AG08395 (cell line): Measurements from ENCODE around the gene SLC22A3.
A peak's percentile ranks its signal among the peaks of the same experiment; 100 is the strongest.
"Not testable (repeated sequence)": the region's sequence is repeated elsewhere in the genome, so short reads cannot be mapped to it uniquely, and the experiment has no call there.

Experiments
- DNase-seq: peaks from one replicate; pipeline ENCODE4 v3.0.0; 2012; ENCODE audit warnings: mixed read lengths, low spot score

Gene SLC22A3

DNA sequence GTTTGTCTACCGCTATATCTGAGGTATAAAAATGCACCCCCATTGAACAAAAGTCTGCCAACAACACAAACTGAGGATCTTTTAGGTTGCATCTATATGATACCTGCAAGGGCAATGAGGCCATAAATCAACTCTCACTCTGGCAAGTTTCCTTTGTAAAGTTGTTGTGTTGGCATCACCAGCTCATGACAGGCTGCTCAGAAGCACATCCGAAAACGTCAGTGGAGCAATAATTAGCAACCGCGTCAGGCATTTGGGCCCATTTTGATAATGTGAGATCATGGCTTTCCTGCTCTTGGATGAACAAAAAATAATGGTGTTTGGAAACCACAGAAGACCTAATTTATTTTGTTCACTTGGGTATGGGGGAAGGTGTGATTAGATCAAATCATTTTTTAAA is 12.0 kb upstream of the SLC22A3 start:
- DNase-seq: no peak

DNA sequence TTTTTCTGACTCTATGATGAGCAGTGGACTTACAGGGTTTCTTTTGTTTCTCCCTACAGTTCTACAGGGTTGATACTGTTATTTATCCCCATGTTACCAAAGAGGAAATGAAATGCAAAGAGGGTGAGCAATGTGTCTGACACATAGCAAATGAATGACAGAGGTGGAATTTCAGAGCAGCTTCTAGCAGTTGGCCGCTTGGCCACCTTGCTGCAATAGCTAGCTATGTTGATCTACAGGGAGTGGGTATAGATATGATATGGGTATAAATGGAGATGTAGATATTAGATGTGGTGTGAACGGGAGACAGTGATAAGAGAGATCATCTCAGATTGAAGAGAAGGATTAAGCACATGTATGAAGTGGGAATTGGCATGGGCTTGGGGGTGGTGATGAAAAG is 10.9 kb upstream of the SLC22A3 start:
- DNase-seq: peak; percentile 21

DNA sequence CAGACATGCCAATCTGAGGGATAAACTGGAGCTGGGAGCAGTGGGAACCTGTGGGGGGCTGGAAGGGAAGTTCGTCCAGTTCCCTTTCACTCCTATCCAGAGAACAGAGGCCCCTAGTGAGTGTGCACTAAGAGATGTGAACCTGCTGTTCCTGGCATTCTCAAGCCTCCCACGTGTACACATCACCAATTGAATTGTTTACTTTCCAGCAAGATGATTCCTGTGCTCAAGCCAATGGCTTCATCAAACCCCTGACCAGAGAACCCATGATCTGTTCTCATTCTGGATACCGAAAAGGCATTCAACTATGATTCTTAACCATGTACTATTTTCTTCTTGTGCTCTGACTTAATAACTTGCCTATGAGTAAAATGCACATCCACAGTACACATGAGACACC is 10.2 kb upstream of the SLC22A3 start:
- no peak for DNase-seq

DNA sequence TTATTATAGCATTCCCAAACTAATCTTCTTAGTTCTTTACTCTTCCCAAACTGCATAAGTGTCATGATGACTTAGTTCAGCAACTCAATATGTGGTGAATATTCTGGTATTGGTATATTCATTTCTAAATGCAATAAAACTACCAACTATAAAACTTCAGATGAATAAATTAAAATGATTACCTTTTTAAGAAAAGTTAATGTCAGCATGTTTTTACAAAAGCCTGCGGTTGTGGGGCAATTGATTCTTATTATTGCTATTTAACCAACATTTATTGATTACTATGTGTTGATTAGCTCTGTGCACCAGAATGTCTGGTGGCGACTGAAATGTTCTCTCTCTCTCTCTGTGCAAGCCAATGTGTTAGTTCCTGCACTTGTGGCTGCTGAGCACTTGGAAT is 5.0 kb upstream of the SLC22A3 start:
- no peak for DNase-seq

GRCh38 chr6:160344271-160344670 is 3.9 kb upstream of the SLC22A3 start:
- no peak for DNase-seq

DNA sequence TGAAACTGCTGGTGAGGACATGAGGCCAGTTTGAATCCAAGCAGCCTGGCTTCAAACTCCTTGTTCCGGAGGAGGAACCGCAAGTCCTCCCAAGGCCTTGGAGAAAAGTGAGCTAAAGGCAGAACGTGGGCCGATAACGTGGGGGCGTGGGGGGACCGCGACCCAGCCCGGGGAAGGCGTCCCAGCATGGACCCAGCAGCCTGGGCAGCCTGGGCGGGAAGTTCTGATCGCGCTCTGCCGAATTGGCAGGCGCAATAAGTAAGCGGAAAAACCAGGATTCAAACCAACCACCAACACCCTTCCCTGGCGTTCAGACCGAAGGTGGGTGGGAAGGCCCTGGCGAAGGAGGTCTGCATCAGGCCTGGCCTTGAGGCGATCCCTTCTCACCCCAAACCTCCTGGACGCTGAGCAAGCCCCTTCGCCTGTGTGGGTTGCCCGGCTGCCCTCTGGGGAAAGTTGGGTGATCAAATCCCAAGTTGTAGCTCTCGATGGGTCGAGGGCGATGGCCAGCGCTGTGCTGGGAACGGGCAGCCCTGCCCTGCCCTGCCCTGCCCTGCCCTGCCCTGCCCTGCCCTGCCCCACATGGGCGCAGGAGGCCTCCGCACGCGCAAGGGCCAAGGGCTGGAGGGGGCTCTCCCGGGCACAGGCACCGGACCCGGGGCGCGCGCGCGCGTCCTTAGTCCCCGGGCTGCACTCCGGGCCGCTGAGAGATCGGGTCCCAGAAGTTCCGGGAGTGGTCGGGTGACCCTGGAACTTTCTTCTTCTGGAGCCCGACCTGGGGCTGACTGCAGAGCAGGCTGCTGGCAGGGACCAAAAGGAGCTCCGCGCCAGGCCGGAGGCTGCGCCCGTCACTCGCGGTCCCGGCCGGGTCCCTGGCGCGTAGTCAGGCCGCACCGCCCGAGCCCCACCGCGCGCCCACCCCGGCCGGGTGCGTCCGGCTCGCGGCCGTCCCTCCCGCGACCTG is 637 bp upstream of the SLC22A3 start:
- DNase-seq: no peak

- DNase-seq: no peak
These were observed 853 bp downstream of the SLC22A3 start for GRCh38 chr6:160349020-160349441.

GRCh38 chr6:160349814-160350350 is 1.7 kb downstream of the SLC22A3 start:
- no peak for DNase-seq

DNA sequence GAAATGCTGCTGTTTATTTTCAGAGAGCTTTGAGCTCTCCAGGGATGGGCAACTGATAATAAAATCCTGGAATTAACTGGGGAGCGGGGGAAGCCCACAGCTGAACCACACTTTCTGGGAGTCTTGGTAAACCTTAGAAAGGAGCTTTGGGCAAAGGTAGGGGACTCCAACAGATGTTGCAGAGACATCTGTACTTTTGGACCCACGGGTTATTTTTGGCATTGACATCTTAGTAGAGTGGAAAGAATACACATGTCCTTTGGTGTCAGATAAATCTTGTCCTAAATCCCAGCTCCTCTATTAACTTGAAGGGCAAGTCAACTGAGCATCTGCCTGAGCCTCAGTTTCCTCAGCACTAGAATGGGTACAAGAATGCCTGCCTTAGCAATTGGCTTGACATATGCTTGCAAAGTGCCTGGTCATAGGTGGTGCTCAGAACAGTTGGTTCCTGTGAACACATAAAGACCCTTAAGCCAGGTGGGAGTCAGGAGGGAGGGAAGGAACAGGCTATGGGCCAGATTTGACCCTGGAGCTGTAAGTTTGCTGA is 5.8 kb downstream of the SLC22A3 start:
- DNase-seq: no peak

GRCh38 chr6:160355001-160355400 is 6.8 kb downstream of the SLC22A3 start:
- peak; percentile 14 for DNase-seq

DNA sequence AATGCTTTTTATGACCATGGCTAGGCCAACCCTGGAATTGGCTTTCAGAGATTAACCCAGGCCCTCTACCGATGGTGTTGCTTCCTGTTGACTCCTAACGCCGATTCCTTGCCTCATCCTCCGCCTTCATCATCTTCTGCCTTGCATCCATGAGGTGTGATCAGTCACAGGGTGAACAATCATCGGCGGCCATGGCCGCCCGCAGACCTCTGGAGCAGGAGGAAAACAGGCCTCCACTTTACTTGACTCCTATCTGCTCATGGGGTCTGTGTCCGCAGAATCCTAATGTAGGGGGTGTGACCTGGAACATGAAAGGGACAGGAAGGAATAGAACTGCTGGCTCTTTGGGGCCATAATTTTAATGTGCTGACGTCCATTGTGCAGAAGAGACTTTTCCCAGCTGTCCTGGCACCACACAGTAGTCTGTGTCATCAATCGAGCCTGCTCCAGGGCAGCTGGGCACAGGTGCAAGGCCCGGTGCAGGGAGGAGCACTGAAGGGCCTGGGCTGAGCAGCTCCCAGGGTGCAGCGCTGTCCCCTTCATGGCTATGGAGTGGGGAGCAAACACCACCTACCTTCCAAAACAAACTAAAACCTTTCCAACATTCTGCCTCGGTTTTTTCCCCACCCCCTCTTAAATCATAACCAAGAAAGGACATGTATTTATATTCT is 8.0 kb downstream of the SLC22A3 start:
- DNase-seq: no peak

DNA sequence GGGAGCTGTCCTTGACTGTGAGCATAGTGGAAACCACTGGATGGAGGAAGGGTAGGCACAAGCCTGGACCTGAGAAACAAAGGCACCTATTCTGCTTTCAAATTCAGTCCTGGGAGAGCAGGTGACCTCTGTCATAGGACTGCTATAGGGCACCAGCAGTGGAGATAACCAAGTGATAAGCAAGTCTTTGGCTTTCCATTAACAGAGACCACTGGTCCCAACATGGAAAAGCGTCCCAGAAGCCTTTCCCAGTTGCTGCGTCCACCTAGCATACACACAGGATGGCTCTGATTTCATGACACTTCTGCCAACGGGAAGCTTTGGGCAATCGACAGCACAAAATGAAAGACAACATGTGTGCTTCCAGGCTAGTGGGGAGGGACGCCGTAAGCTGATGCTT is 8.9 kb downstream of the SLC22A3 start:
- DNase-seq: no peak

GRCh38 chr6:160358225-160359119 is 10.3 kb downstream of the SLC22A3 start:
- no peak for DNase-seq

GRCh38 chr6:160360955-160361354 is 12.8 kb downstream of the SLC22A3 start:
- DNase-seq: no peak

DNA sequence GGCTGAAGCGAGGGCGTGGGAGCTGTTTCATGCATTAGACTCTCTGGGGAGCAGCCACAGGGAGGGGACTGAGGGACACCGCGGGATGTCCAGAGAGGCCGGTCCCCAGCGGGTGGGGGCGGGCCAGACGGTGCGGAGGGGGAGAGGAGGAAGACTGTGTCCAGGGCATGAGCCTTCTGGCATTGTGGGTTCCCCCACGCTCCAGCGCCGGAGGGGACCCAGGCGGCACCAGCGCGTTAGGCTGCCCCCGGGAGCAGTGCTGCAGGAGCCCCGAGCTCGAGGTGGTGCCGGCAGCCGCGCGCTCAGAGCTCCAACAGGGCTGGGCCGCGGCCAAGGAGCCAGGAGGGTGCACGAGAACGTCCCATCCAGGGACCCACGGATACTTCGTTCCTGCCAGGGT is 14.4 kb downstream of the SLC22A3 start:
- DNase-seq: no peak

GRCh38 chr6:160363016-160363996 is 15.1 kb downstream of the SLC22A3 start:
- no peak for DNase-seq

GRCh38 chr6:160365117-160365516 is 16.9 kb downstream of the SLC22A3 start:
- no peak for DNase-seq

- no peak for DNase-seq
These were observed 19.8 kb downstream of the SLC22A3 start for GRCh38 chr6:160367798-160368547.

GRCh38 chr6:160368670-160369069 is 20.5 kb downstream of the SLC22A3 start:
- DNase-seq: no peak

GRCh38 chr6:160373601-160374000 is 25.4 kb downstream of the SLC22A3 start:
- DNase-seq: not testable (repeated sequence)
